H9 (cell line): ENCODE data around the gene BABAM1. TPM values are rescaled to one million over a fixed set of nuclear protein-coding genes. Genes with fewer than 3 reads are reported as not detected.

ENCODE experiments used
- DNase-seq: peaks from one replicate; pipeline ENCODE4 v3.0.0-alpha.2; 2017
- H2AFZ ChIP-seq: one replicate; pipeline ENCODE4 v1.6.1; 2013; ENCODE audit warnings: mild to moderate bottlenecking, low read length, control low read depth, moderate library complexity
- H2AK5ac ChIP-seq: 2 replicates; pipeline ENCODE4 v1.6.1; 2013; ENCODE audit warnings: low read length, control low read depth, mixed read lengths; ENCODE audit not compliant: insufficient read length
- H2BK120ac ChIP-seq: one replicate; pipeline ENCODE4 v1.6.1; 2013; ENCODE audit warnings: low read depth, mild to moderate bottlenecking, low read length, control low read depth, inconsistent platforms; ENCODE audit not compliant: poor library complexity, severe bottlenecking
- H2BK12ac ChIP-seq: 2 replicates; pipeline ENCODE4 v1.6.1; 2013; ENCODE audit warnings: low read length, control low read depth, mixed read lengths, low read depth; ENCODE audit not compliant: insufficient read length
- H2BK15ac ChIP-seq: 2 replicates; pipeline ENCODE4 v1.6.1; 2013; ENCODE audit warnings: low read depth, low read length, control low read depth
- H2BK20ac ChIP-seq: one replicate; pipeline ENCODE4 v1.6.1; 2013; ENCODE audit warnings: low read depth, mild to moderate bottlenecking, low read length, control low read depth, inconsistent platforms; ENCODE audit not compliant: poor library complexity, severe bottlenecking
- H2BK5ac ChIP-seq: 2 replicates; pipeline ENCODE4 v1.6.1; 2013; ENCODE audit warnings: low read length, control low read depth, mixed read lengths; ENCODE audit not compliant: insufficient read length
- H3K14ac ChIP-seq: 2 replicates; pipeline ENCODE4 v1.6.1; 2013; ENCODE audit warnings: low read length, control low read depth; ENCODE audit not compliant: insufficient read depth
- H3K18ac ChIP-seq: 2 replicates; pipeline ENCODE4 v1.6.1; 2013; ENCODE audit warnings: low read depth, mild to moderate bottlenecking, mixed read lengths, low read length, control low read depth; ENCODE audit not compliant: insufficient read length
- H3K23ac ChIP-seq: 2 replicates; pipeline ENCODE4 v1.6.1; 2013; ENCODE audit warnings: low read length, control low read depth, mixed read lengths, low read depth; ENCODE audit not compliant: insufficient read length
- H3K23me2 ChIP-seq: 2 replicates; pipeline ENCODE4 v1.6.1; 2013; ENCODE audit warnings: low read depth, mild to moderate bottlenecking, mixed read lengths, low read length, control low read depth; ENCODE audit not compliant: insufficient read length, poor library complexity, severe bottlenecking
- H3K27ac ChIP-seq: 2 replicates; pipeline ENCODE4 v1.5.1; 2013; ENCODE audit warnings: low read length, control low read depth, mixed read lengths, low read depth; ENCODE audit not compliant: insufficient read length
- H3K27me3 ChIP-seq: 2 replicates; pipeline ENCODE4 v1.6.1; 2013; ENCODE audit warnings: low read length, control low read depth, inconsistent platforms; ENCODE audit not compliant: insufficient read depth
- H3K4ac ChIP-seq: 2 replicates; pipeline ENCODE4 v1.6.1; 2013; ENCODE audit warnings: low read depth, mild to moderate bottlenecking, control low read depth, inconsistent platforms, low read length, moderate library complexity
- H3K4me1 ChIP-seq: 2 replicates; pipeline ENCODE4 v1.6.1; 2013; ENCODE audit warnings: low read length, control low read depth, inconsistent platforms; ENCODE audit not compliant: insufficient read depth
- H3K4me2 ChIP-seq: 2 replicates; pipeline ENCODE4 v1.6.1; 2013; ENCODE audit warnings: low read length, control low read depth, mixed read lengths; ENCODE audit not compliant: insufficient read length, insufficient read depth
- H3K56ac ChIP-seq: 2 replicates; pipeline ENCODE4 v1.6.1; 2013; ENCODE audit warnings: low read depth, mild to moderate bottlenecking, mixed read lengths, low read length, control low read depth; ENCODE audit not compliant: insufficient read length
- H3K79me1 ChIP-seq: 2 replicates; pipeline ENCODE4 v1.6.1; 2013; ENCODE audit warnings: low read depth, mild to moderate bottlenecking, moderate library complexity, low read length, control low read depth, inconsistent platforms; ENCODE audit not compliant: insufficient read depth, poor library complexity, severe bottlenecking
- H3K79me2 ChIP-seq: 2 replicates; pipeline ENCODE4 v1.6.1; 2013; ENCODE audit warnings: low read length, control low read depth, inconsistent platforms; ENCODE audit not compliant: insufficient read depth
- H3K9ac ChIP-seq: 2 replicates; pipeline ENCODE4 v1.6.1; 2013; ENCODE audit warnings: low read length, control low read depth, mixed read lengths; ENCODE audit not compliant: insufficient read length; ENCODE audit errors: extremely low read depth
- H3K9me3 ChIP-seq: one replicate; pipeline ENCODE4 v1.6.1; 2013; ENCODE audit warnings: low read depth, low read length, inconsistent platforms; ENCODE audit not compliant: control insufficient read depth
- H3T11ph ChIP-seq: one replicate; pipeline ENCODE4 v1.6.1; 2013; ENCODE audit warnings: mild to moderate bottlenecking, low read length, control low read depth, inconsistent platforms
- H4K20me1 ChIP-seq: one replicate; pipeline ENCODE4 v1.6.1; 2013; ENCODE audit not compliant: control insufficient read depth, insufficient read length, insufficient read depth
- H4K5ac ChIP-seq: 2 replicates; pipeline ENCODE4 v1.6.1; 2013; ENCODE audit warnings: low read depth, mild to moderate bottlenecking, mixed read lengths, low read length, control low read depth; ENCODE audit not compliant: insufficient read length
- H4K8ac ChIP-seq: replicated peaks from 2 replicates; pipeline ENCODE4 v1.6.1; 2013; ENCODE audit warnings: low read length, control low read depth, mixed read lengths, low read depth; ENCODE audit not compliant: insufficient read length
- H4K91ac ChIP-seq: 2 replicates; pipeline ENCODE4 v1.6.1; 2013; ENCODE audit warnings: low read depth, mild to moderate bottlenecking, moderate library complexity, mixed read lengths, low read length, control low read depth; ENCODE audit not compliant: insufficient read length
- H3K27ac Mint-ChIP-seq, 3 experiments: 2 replicates in 2 of 3; 3 replicates in 1 of 3; pipeline ENCODE4 v1.8.0; 2020 to 2021; ENCODE audit warnings: mixed read lengths in 3 of 3, mild to moderate bottlenecking in 1 of 3, moderate library complexity in 1 of 3
- H3K27me3 Mint-ChIP-seq: 2 replicates; pipeline ENCODE4 v1.8.0; 2021; ENCODE audit warnings: low read depth, mild to moderate bottlenecking, moderate library complexity, mixed read lengths
- H3K36me3 Mint-ChIP-seq, 3 experiments: 2 replicates in 2 of 3; 3 replicates in 1 of 3; pipeline ENCODE4 v1.8.0; 2020 to 2021; ENCODE audit warnings: low read depth in 3 of 3, mixed read lengths in 3 of 3; ENCODE audit not compliant: insufficient read depth in 1 of 3
- H3K4me1 Mint-ChIP-seq, 2 experiments: 2 replicates each; pipeline ENCODE4 v1.8.0; 2020; ENCODE audit warnings: mixed read lengths in 2 of 2
- H3K4me3 Mint-ChIP-seq, 2 experiments: 2 replicates in 1 of 2; 3 replicates in 1 of 2; pipeline ENCODE4 v1.8.0; 2020 to 2021; ENCODE audit warnings: mild to moderate bottlenecking in 2 of 2, mixed read lengths in 2 of 2, moderate library complexity in 1 of 2
- H3K9me3 Mint-ChIP-seq, 2 experiments: 2 replicates in 1 of 2; 3 replicates in 1 of 2; pipeline ENCODE4 v1.8.0; 2020; ENCODE audit warnings: mild to moderate bottlenecking in 2 of 2, mixed read lengths in 2 of 2, moderate library complexity in 1 of 2
- CTCF ChIP-seq: fragments of 200-600 bp; sonication (generic); conservative IDR thresholded peaks from 3 replicates; pipeline ENCODE4 v1.8.0; 2021; ENCODE audit warnings: antibody characterized with exemption, mild to moderate bottlenecking
- WGBS: extraction: QIAGEN DNeasy Blood & Tissue Kit; methylation state at CpG from one replicate; pipeline ENCODE4 v1.1.7; 2013; ENCODE audit warnings: missing lambda C conversion rate, low lambda C conversion rate, mixed read lengths; ENCODE audit not compliant: insufficient read length; ENCODE audit errors: extremely low coverage; 5-methylcytosine and 5-hydroxymethylcytosine counted together
- total RNA-seq: library from RNA; stranded (reverse); gene quantifications from 2 replicates; pipeline ENCODE4 v1.2.1, GENCODE V29; 2021

Gene BABAM1
- total RNA-seq, 1 experiment from 2014 or later, result 130 TPM

- peaks cover 11% of the 10 kb centered on the region for H3K23me2 ChIP-seq
- no peak overlapping the region for H2AFZ ChIP-seq
- Mint-ChIP-seq H3K27ac (peak overlapping the region; percentile 80 to 96 (median 89)), H3K4me1 (peaks cover 31 to 45% of the 10 kb centered on the region in 2 experiments), H3K9me3 (no peaks in the 10 kb centered on the region), H3K4me3 (peak overlapping the region; percentile 75 to 97), H3K36me3 (peaks cover 3 to 7% (median 5%) of the 10 kb centered on the region in 3 experiments; a peak in 6 of 7 replicates), H3K27me3 (no peaks in the 10 kb centered on the region; the same call in 1 of the 2 replicates)
- peaks cover 3% of the 10 kb centered on the region for H3K79me1 ChIP-seq
- no peaks in the 10 kb centered on the region for H3K27me3 ChIP-seq
- no peaks in the 10 kb centered on the region for H4K20me1 ChIP-seq
- no peak overlapping the region for H2BK20ac ChIP-seq
- no peak overlapping the region for H2BK12ac ChIP-seq
- H3K14ac ChIP-seq, result peak overlapping the region; percentile 61; the same call in 1 of the 2 replicates
- H3K9me3 ChIP-seq, result no peaks in the 10 kb centered on the region
- DNase-seq, result no peak
- H3K4ac ChIP-seq, result no peak overlapping the region
- H3K4me1 ChIP-seq, result peaks cover 3% of the 10 kb centered on the region; the same call in 1 of the 2 replicates
- peak overlapping the region; percentile 66 for H3K9ac ChIP-seq
- H2BK15ac ChIP-seq, result no peak overlapping the region
- no peak overlapping the region for H3K56ac ChIP-seq
- peaks cover 7% of the 10 kb centered on the region; the same call in 1 of the 2 replicates for H3K79me2 ChIP-seq
- no CpG with 5 or more reads among the region's 28 CpGs for WGBS
- H3K4me2 ChIP-seq, result peak overlapping the region; percentile 76
- peak overlapping the region; percentile 2 for H3K18ac ChIP-seq
- H3K23ac ChIP-seq, result no peak overlapping the region
- H4K91ac ChIP-seq, result no peak overlapping the region
- no peak overlapping the region for H2BK120ac ChIP-seq
- H2AK5ac ChIP-seq, result no peak overlapping the region
- no peak overlapping the region for H4K8ac ChIP-seq
- no peak overlapping the region for H4K5ac ChIP-seq
- no peak overlapping the region for H3K27ac ChIP-seq
- H2BK5ac ChIP-seq, result no peak overlapping the region
- H3T11ph ChIP-seq, result no peak overlapping the region
- no peak for TF ChIP-seq CTCF
Measured at GRCh38 chr19:17306285-17306714, 39.1 kb downstream of the BABAM1 start.
